Thyroid gland (tissue), 4 donors: Measurements from ENCODE around the gene SCN8A.

ENCODE experiments used
- POLR2A ChIP-seq, 2 donors: fragments of 450-650 bp; IDR thresholded peaks; one replicate each; pipeline ENCODE4 v1.6.1; 2017; ENCODE audit warnings: antibody characterized with exemption in 2 of 2, mild to moderate bottlenecking in 2 of 2, moderate library complexity in 1 of 2
- TF ChIP-seq, protein P1 (sequence below), 6 experiments: fragments of 200-600 bp in 3 of 6; fragments of 450-650 bp in 3 of 6; sonication (generic) in 3 of 6; IDR thresholded peaks; one replicate each; pipeline ENCODE4 v1.5.1; 2016 to 2019; ENCODE audit warnings: antibody characterized with exemption in 6 of 6, mild to moderate bottlenecking in 2 of 6, inconsistent platforms in 1 of 6, moderate library complexity in 1 of 6

DNA sequence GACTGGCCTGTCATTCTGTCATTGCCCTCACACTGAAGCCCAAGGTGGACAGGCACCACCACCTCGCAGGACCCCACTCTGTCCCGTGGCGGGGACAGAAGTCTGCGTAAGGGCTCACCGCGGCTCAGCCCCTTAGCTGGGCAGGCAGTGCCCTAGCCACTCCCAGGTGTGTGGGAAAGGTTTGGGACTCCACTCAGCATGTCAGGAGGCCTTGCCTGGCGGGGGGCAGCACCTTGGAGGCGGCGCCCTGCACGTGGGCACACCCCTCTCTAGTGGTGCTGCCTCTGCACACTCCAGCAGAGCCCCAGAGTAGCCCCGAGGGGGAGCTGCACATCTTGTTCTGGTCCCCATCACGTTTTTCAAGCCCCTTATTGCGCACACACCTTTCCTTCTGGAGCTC is 221.8 kb downstream of the SCN8A start:
- TF ChIP-seq, protein P1, sequence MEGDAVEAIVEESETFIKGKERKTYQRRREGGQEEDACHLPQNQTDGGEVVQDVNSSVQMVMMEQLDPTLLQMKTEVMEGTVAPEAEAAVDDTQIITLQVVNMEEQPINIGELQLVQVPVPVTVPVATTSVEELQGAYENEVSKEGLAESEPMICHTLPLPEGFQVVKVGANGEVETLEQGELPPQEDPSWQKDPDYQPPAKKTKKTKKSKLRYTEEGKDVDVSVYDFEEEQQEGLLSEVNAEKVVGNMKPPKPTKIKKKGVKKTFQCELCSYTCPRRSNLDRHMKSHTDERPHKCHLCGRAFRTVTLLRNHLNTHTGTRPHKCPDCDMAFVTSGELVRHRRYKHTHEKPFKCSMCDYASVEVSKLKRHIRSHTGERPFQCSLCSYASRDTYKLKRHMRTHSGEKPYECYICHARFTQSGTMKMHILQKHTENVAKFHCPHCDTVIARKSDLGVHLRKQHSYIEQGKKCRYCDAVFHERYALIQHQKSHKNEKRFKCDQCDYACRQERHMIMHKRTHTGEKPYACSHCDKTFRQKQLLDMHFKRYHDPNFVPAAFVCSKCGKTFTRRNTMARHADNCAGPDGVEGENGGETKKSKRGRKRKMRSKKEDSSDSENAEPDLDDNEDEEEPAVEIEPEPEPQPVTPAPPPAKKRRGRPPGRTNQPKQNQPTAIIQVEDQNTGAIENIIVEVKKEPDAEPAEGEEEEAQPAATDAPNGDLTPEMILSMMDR (IDR thresholded peaks at IDR 0.05), result no peak
- TF ChIP-seq POLR2A (IDR thresholded peaks at IDR 0.05), result no peak
